Measurements from ENCODE around the gene COL18A1. TPM values are rescaled to one million over a fixed set of nuclear protein-coding genes. Genes with fewer than 3 reads are reported as not detected.

COL18A1 gene
- total RNA-seq, 2 experiments from 2014 or later = 8.0 to 8.8 TPM

- ChIA-PET CTCF (interaction anchor here (0.6 to 2.0 kb wide), 2 partner anchors 154 to 255 kb away, joined by 3 to 6 read pairs; no protein-coding TSS in a partner anchor), POLR2A (no interaction called here)
- H3K4me3 Mint-ChIP-seq = no peak overlapping the region
- H3K27ac Mint-ChIP-seq = no peak overlapping the region
- peaks cover 17% of the 10 kb centered on the region for H3K27me3 Mint-ChIP-seq
- intact Hi-C loops (cut with DNase I, micrococcal nuclease) = no loop called here
- H3K9me3 Mint-ChIP-seq (ENCODE audit: low read depth) = peaks cover 5% of the 10 kb centered on the region
- no peak for DNase-seq
- peaks cover 3% of the 10 kb centered on the region for H3K36me3 Mint-ChIP-seq (ENCODE audit: low read depth)
- ATAC-seq = no peak
- H3K4me1 Mint-ChIP-seq = peaks cover 8% of the 10 kb centered on the region
Observed at GRCh38 chr21:45444385-45444784, 39.4 kb downstream of the COL18A1 start.

- ATAC-seq = no peak
- H3K27ac Mint-ChIP-seq = no peak overlapping the region
- ChIA-PET POLR2A (no interaction called here), CTCF (interaction anchor here (0.5 to 2.0 kb wide), 2 partner anchors 52 to 155 kb away, joined by 3 to 6 read pairs; no protein-coding TSS in a partner anchor)
- H3K9me3 Mint-ChIP-seq (ENCODE audit: low read depth) = peaks cover 5% of the 10 kb centered on the region
- DNase-seq = no peak
- peaks cover 3% of the 10 kb centered on the region for H3K36me3 Mint-ChIP-seq (ENCODE audit: low read depth)
- H3K27me3 Mint-ChIP-seq = peaks cover 17% of the 10 kb centered on the region
- peaks cover 8% of the 10 kb centered on the region for H3K4me1 Mint-ChIP-seq
- no peak overlapping the region for H3K4me3 Mint-ChIP-seq
- intact Hi-C loops (cut with DNase I, micrococcal nuclease) = no loop called here
Observed at GRCh38 chr21:45445369-45445768, 40.4 kb downstream of the COL18A1 start.

GRCh38 chr21:45447821-45448220 lies 42.9 kb downstream of the COL18A1 start:
- Mint-ChIP-seq H3K4me3 (no peak overlapping the region), H3K9me3 (ENCODE audit: low read depth) (peaks cover 9% of the 10 kb centered on the region), H3K4me1 (peaks cover 8% of the 10 kb centered on the region), H3K27ac (no peak overlapping the region), H3K36me3 (ENCODE audit: low read depth) (peaks cover 3% of the 10 kb centered on the region), H3K27me3 (peaks cover 17% of the 10 kb centered on the region)
- ChIA-PET POLR2A (no interaction called here), CTCF (no interaction called here)
- DNase-seq (no peak), ATAC-seq (no peak)
- intact Hi-C loops (cut with DNase I, micrococcal nuclease) = no loop called here

GRCh38 chr21:45448283-45448809 lies 43.4 kb downstream of the COL18A1 start:
- intact Hi-C loops (cut with DNase I, micrococcal nuclease) = no loop called here
- DNase-seq (no peak), ATAC-seq (no peak)
- POLR2A ChIA-PET = no interaction called here
- peaks cover 3% of the 10 kb centered on the region for H3K36me3 Mint-ChIP-seq (ENCODE audit: low read depth)
- peaks cover 17% of the 10 kb centered on the region for H3K27me3 Mint-ChIP-seq
- no peak overlapping the region for H3K27ac Mint-ChIP-seq
- CTCF ChIA-PET = interaction anchor here (0.6 kb wide), 1 partner anchor 156 kb away, joined by 3 read pairs; no protein-coding TSS in a partner anchor
- H3K4me3 Mint-ChIP-seq = no peak overlapping the region
- peaks cover 8% of the 10 kb centered on the region for H3K4me1 Mint-ChIP-seq
- H3K9me3 Mint-ChIP-seq (ENCODE audit: low read depth) = peaks cover 13% of the 10 kb centered on the region

GRCh38 chr21:45448810-45449657 lies 44.1 kb downstream of the COL18A1 start:
- DNase-seq (no peak), ATAC-seq (no peak)
- Mint-ChIP-seq H3K36me3 (ENCODE audit: low read depth) (peaks cover 3% of the 10 kb centered on the region), H3K9me3 (ENCODE audit: low read depth) (peaks cover 13% of the 10 kb centered on the region), H3K4me3 (no peak overlapping the region), H3K27me3 (peaks cover 16% of the 10 kb centered on the region), H3K27ac (no peak overlapping the region), H3K4me1 (peaks cover 8% of the 10 kb centered on the region)
- intact Hi-C loops (cut with DNase I, micrococcal nuclease) = no loop called here
- CTCF ChIA-PET = interaction anchor here (0.6 kb wide), 2 partner anchors 156 to 244 kb away, joined by 3 read pairs; no protein-coding TSS in a partner anchor
- POLR2A ChIA-PET = no interaction called here

GRCh38 chr21:45449658-45450422 lies 44.9 kb downstream of the COL18A1 start:
- Mint-ChIP-seq H3K27ac (no peak overlapping the region), H3K9me3 (ENCODE audit: low read depth) (peaks cover 13% of the 10 kb centered on the region), H3K4me1 (peaks cover 8% of the 10 kb centered on the region), H3K4me3 (no peak overlapping the region), H3K36me3 (ENCODE audit: low read depth) (peaks cover 3% of the 10 kb centered on the region), H3K27me3 (peaks cover 14% of the 10 kb centered on the region)
- no peak for ATAC-seq
- intact Hi-C loops (cut with DNase I, micrococcal nuclease) = no loop called here
- ChIA-PET CTCF (interaction anchor here (0.6 to 0.7 kb wide), 2 partner anchors 162 to 245 kb away, joined by 3 to 4 read pairs; partner anchors contain the start of gene POFUT2), POLR2A (no interaction called here)
- no peak for DNase-seq

GRCh38 chr21:45450423-45451090 lies 45.6 kb downstream of the COL18A1 start:
- Mint-ChIP-seq H3K4me3 (no peak overlapping the region), H3K27ac (no peak overlapping the region), H3K4me1 (peaks cover 2% of the 10 kb centered on the region), H3K27me3 (peaks cover 8% of the 10 kb centered on the region), H3K9me3 (ENCODE audit: low read depth) (peaks cover 13% of the 10 kb centered on the region), H3K36me3 (ENCODE audit: low read depth) (peaks cover 3% of the 10 kb centered on the region)
- ChIA-PET POLR2A (no interaction called here), CTCF (interaction anchor here (0.7 kb wide), 1 partner anchor 163 kb away, joined by 4 read pairs; the partner anchor contains the start of gene POFUT2)
- ATAC-seq (no peak), DNase-seq (no peak)
- intact Hi-C loops (cut with DNase I, micrococcal nuclease) = no loop called here

GRCh38 chr21:45451091-45451740 lies 46.3 kb downstream of the COL18A1 start:
- no peak for ATAC-seq

GRCh38 chr21:45451771-45452182 lies 46.8 kb downstream of the COL18A1 start:
- no peak overlapping the region for H3K4me3 Mint-ChIP-seq
- no peak for DNase-seq
- intact Hi-C loops (cut with DNase I, micrococcal nuclease) = no loop called here
- ATAC-seq = no peak
- H3K27me3 Mint-ChIP-seq = peaks cover 2% of the 10 kb centered on the region
- H3K4me1 Mint-ChIP-seq = no peaks in the 10 kb centered on the region
- ChIA-PET CTCF (no interaction called here), POLR2A (no interaction called here)
- H3K36me3 Mint-ChIP-seq (ENCODE audit: low read depth) = no peaks in the 10 kb centered on the region
- peaks cover 8% of the 10 kb centered on the region for H3K9me3 Mint-ChIP-seq (ENCODE audit: low read depth)
- no peak overlapping the region for H3K27ac Mint-ChIP-seq

More at GRCh38 chr21:45451091-45451740, 46.3 kb downstream of the COL18A1 start:
- POLR2A ChIA-PET = no interaction called here
- Mint-ChIP-seq H3K27me3 (peaks cover 4% of the 10 kb centered on the region), H3K9me3 (ENCODE audit: low read depth) (peaks cover 9% of the 10 kb centered on the region), H3K4me1 (no peaks in the 10 kb centered on the region), H3K27ac (no peak overlapping the region), H3K36me3 (ENCODE audit: low read depth) (peaks cover 1% of the 10 kb centered on the region), H3K4me3 (no peak overlapping the region)
- CTCF ChIA-PET = no interaction called here
- intact Hi-C loops (cut with DNase I, micrococcal nuclease) = no loop called here
- DNase-seq = no peak

- ChIA-PET CTCF (interaction anchor here (0.8 kb wide), 1 partner anchor 13 kb away, joined by 4 read pairs; no protein-coding TSS in a partner anchor), POLR2A (no interaction called here)
- ATAC-seq (no peak), DNase-seq (no peak)
- Mint-ChIP-seq H3K27me3 (peaks cover 2% of the 10 kb centered on the region), H3K4me1 (no peaks in the 10 kb centered on the region), H3K4me3 (no peak overlapping the region), H3K27ac (no peak overlapping the region), H3K36me3 (ENCODE audit: low read depth) (no peaks in the 10 kb centered on the region), H3K9me3 (ENCODE audit: low read depth) (peaks cover 8% of the 10 kb centered on the region)
- intact Hi-C loops (cut with DNase I, micrococcal nuclease) = no loop called here
Observed at GRCh38 chr21:45452696-45453307, 47.8 kb downstream of the COL18A1 start.
